HepG2 (cell line): ENCODE measurements around the gene CXCL8. TPM values are rescaled to one million over a fixed set of nuclear protein-coding genes. Genes with fewer than 3 reads are reported as not detected.

ENCODE experiments used
- ATAC-seq: fragments of 200-7000 bp; cut with Tn5 transposase; 3 replicates; pipeline ENCODE4 v1.9.1; 2020; ENCODE audit warnings: mild to moderate bottlenecking, moderate library complexity
- BruUV-seq: library from RNA; stranded (reverse); fragments of 400-500 nt; replicated peaks from 2 replicates; lab custom pipeline; 2021; lab: Mats Ljungman, UMichigan
- CTCF ChIA-PET: fragments of 300-600 bp; formaldehyde crosslinking; extraction: SDS; loops from one replicate; lab custom pipeline; 2021; ENCODE audit warnings: low total read pairs, inconsistent platforms, low intra/inter-chr PET ratio; lab: Yijun Ruan, JAX
- POLR2A ChIA-PET: fragments of 350-600 bp; sonication (Branson Sonifier 250); formaldehyde crosslinking; loops from one replicate; lab custom pipeline; 2020; ENCODE audit warnings: antibody characterized with exemption, inconsistent platforms; lab: Yijun Ruan, JAX
- DNase-seq: peaks from one replicate; pipeline ENCODE4 v3.0.0-alpha.2; 2015; ENCODE audit warnings: low spot score
- FAIRE-seq: peaks from 3 replicates; lab custom pipeline; 2011; peaks lifted over from hg19 to GRCh38; lab: Jason Lieb, UNC
- H2AFZ ChIP-seq: one replicate; pipeline ENCODE4 v1.6.1; 2011; ENCODE audit warnings: low read length, inconsistent platforms
- H3K27ac ChIP-seq: fragments of 300-600 bp; 3 replicates; pipeline ENCODE4 v1.8.0; 2011; ENCODE audit warnings: mixed run types, mild to moderate bottlenecking, mixed read lengths, low read length, inconsistent platforms; ENCODE audit not compliant: insufficient read depth; ENCODE audit errors: extremely low read length
- H3K27me3 ChIP-seq, 2 experiments: fragments of 200-600 bp in 1 of 2; 2 replicates in 1 of 2; 3 replicates in 1 of 2; pipeline versions ENCODE4 v1.6.0 to v1.8.0; 2011; ENCODE audit warnings: low read length in 2 of 2, mild to moderate bottlenecking in 2 of 2, moderate library complexity in 2 of 2, inconsistent platforms in 1 of 2; ENCODE audit not compliant: insufficient read depth in 2 of 2, control insufficient read depth in 1 of 2
- H3K36me3 ChIP-seq, 2 experiments: fragments of 200-600 bp in 1 of 2; replicated peaks in 1 of 2; 2 replicates in 1 of 2; 3 replicates in 1 of 2; pipeline versions ENCODE4 v1.5.1 to v1.8.0; 2011; ENCODE audit warnings: low read length in 2 of 2, inconsistent platforms in 1 of 2; ENCODE audit not compliant: insufficient read depth in 2 of 2, control insufficient read depth in 1 of 2
- H3K4me1 ChIP-seq: 2 replicates; pipeline ENCODE4 v1.5.1; 2012; ENCODE audit warnings: low read length, inconsistent platforms; ENCODE audit not compliant: insufficient read depth
- H3K4me2 ChIP-seq: 2 replicates; pipeline ENCODE4 v1.6.0; 2011; ENCODE audit warnings: low read depth, low read length, inconsistent platforms
- H3K4me3 ChIP-seq, 3 experiments: fragments of 200-600 bp in 1 of 3; sonication (generic), shearing (Covaris generic) in 1 of 3; replicated peaks in 1 of 3; 2 replicates each; pipeline ENCODE4 v1.5.1; 2011 to 2016; ENCODE audit warnings: low read length in 3 of 3, inconsistent platforms in 2 of 3, low read depth in 2 of 3, mild to moderate bottlenecking in 2 of 3, control low read depth in 1 of 3, mixed read lengths in 1 of 3; ENCODE audit not compliant: insufficient read depth in 1 of 3
- H3K79me2 ChIP-seq: one replicate; pipeline ENCODE4 v1.6.1; 2011; ENCODE audit warnings: low read length, inconsistent platforms; ENCODE audit not compliant: insufficient read depth
- H3K9ac ChIP-seq: 2 replicates; pipeline ENCODE4 v1.6.0; 2011; ENCODE audit warnings: mild to moderate bottlenecking, low read depth, low read length, inconsistent platforms; ENCODE audit not compliant: insufficient read depth
- H3K9me3 ChIP-seq: 2 replicates; pipeline ENCODE4 v1.5.1; 2012; ENCODE audit warnings: mild to moderate bottlenecking, low read length
- H4K20me1 ChIP-seq: 2 replicates; pipeline ENCODE4 v1.6.0; 2011; ENCODE audit warnings: inconsistent platforms, mild to moderate bottlenecking, low read length, moderate library complexity; ENCODE audit not compliant: insufficient read depth
- ARNT2 ChIP-seq: sonication (generic); formaldehyde crosslinking; IDR thresholded peaks from 2 replicates; pipeline ENCODE4 v1.8.0; 2022; ENCODE audit warnings: mild to moderate bottlenecking, low read depth, missing genetic modification reagents, moderate library complexity
- CHD4 ChIP-seq: fragments of 200-600 bp; sonication (generic); IDR thresholded peaks from 2 replicates; pipeline ENCODE4 v1.7.0; 2017; ENCODE audit warnings: mild to moderate bottlenecking, low read length, borderline replicate concordance
- GZF1 ChIP-seq: sonication (generic); formaldehyde crosslinking; IDR thresholded peaks from 2 replicates; pipeline ENCODE4 v1.5.1; 2020; ENCODE audit warnings: mild to moderate bottlenecking, missing genetic modification reagents
- HMG20B ChIP-seq: conservative IDR thresholded peaks from 2 replicates; pipeline ENCODE4 v1.6.1; 2016; ENCODE audit warnings: missing genetic modification reagents, missing compliant biosample characterization
- KLF9 ChIP-seq: IDR thresholded peaks from 2 replicates; pipeline ENCODE4 v1.6.1; 2016; ENCODE audit warnings: low read depth
- MAFG ChIP-seq: sonication (generic); formaldehyde crosslinking; IDR thresholded peaks from 2 replicates; pipeline ENCODE4 v1.5.1; 2020; ENCODE audit warnings: mild to moderate bottlenecking, missing genetic modification reagents
- NR3C1 ChIP-seq: sonication (generic); formaldehyde crosslinking; IDR thresholded peaks from 2 replicates; pipeline ENCODE4 v1.4.0; 2020; ENCODE audit warnings: missing genetic modification reagents
- SP140L ChIP-seq: sonication (generic); formaldehyde crosslinking; IDR thresholded peaks from 2 replicates; pipeline ENCODE4 v1.4.0; 2020; ENCODE audit warnings: missing genetic modification reagents, borderline replicate concordance
- TCF7L2 ChIP-seq: IDR thresholded peaks from 2 replicates; pipeline ENCODE4 v1.6.1; 2011; ENCODE audit warnings: mild to moderate bottlenecking, low read depth, low read length, moderate library complexity
- ZNF337 ChIP-seq: sonication (generic); formaldehyde crosslinking; IDR thresholded peaks from 2 replicates; pipeline ENCODE4 v1.5.1; 2020; ENCODE audit warnings: missing genetic modification reagents, low read depth, mild to moderate bottlenecking, borderline replicate concordance
- ZNF605 ChIP-seq: sonication (generic); formaldehyde crosslinking; IDR thresholded peaks from 2 replicates; pipeline ENCODE4 v1.8.0; 2022; ENCODE audit warnings: mild to moderate bottlenecking, missing genetic modification reagents
- ZNF792 ChIP-seq: IDR thresholded peaks from 2 replicates; pipeline ENCODE4 v1.6.1; 2016
- ZNF83 ChIP-seq: sonication (generic); formaldehyde crosslinking; IDR thresholded peaks from 2 replicates; pipeline ENCODE4 v1.4.0; 2020; ENCODE audit warnings: missing genetic modification reagents, mild to moderate bottlenecking, borderline replicate concordance
- WGBS: methylation state at CpG from one replicate; pipeline ENCODE4 v1.1.6; 2017; ENCODE audit warnings: low lambda C conversion rate; 5-methylcytosine and 5-hydroxymethylcytosine counted together
- in situ Hi-C: cut with HindIII; loops from 2 replicates; pipeline ENCODE4 v1.10.0; 2017; ENCODE audit warnings: low pct_unique_long_range_greater_than_20kb; ENCODE audit not compliant: extremely low pct_ligation_motif_present
- intact Hi-C: fragments of 100-400 bp; cut with micrococcal nuclease; formaldehyde crosslinking; loops from one replicate; pipeline ENCODE4 v1.10.0; 2022; ENCODE audit not compliant: unreplicated experiment
- polyA plus RNA-seq, 8 experiments: library from polyadenylated mRNA; depleted of rRNA in 3 of 8; stranded (reverse) in 7 of 8; unstranded in 1 of 8; fragments of >200 nt; fragmentation: Illumina TruSeq in 4 of 8; extraction: Trizol in 4 of 8; gene quantifications; 2 replicates each; pipeline versions ENCODE4 v1.2.1 to v1.2.3, GENCODE V29; 2011 to 2016; ENCODE audit warnings: low read depth in 4 of 8, missing spikeins in 1 of 8, mixed read lengths in 1 of 8; ENCODE audit not compliant: insufficient read depth in 1 of 8
- total RNA-seq, 5 experiments: library from RNA; depleted of rRNA; stranded (reverse); fragments of >200 nt; fragmentation: Illumina TruSeq; extraction: Trizol; gene quantifications; 2 replicates each; pipeline ENCODE4 v1.2.3, GENCODE V29; 2016; ENCODE audit warnings: low read depth in 1 of 5
- TF ChIP-seq, protein P1 (sequence below): IDR thresholded peaks from 2 replicates; pipeline ENCODE4 v1.6.1; 2012; ENCODE audit warnings: low read length, improper control_type of control experiment
- TF ChIP-seq, protein P2 (sequence below), 2 experiments: fragments of 450-650 bp in 1 of 2; sonication (generic) in 1 of 2; formaldehyde crosslinking; IDR thresholded peaks; 2 replicates each; pipeline versions ENCODE4 v1.5.0 to v1.8.0; 2020 to 2022; ENCODE audit warnings: mild to moderate bottlenecking in 1 of 2, missing genetic modification reagents in 1 of 2

Gene CXCL8
- total and polyA plus RNA-seq, 2 of the 13 experiments (the other 11 are each of a cell fraction or from before 2014, with no cell fraction given) = 1.8 to 7.8 TPM

DNA sequence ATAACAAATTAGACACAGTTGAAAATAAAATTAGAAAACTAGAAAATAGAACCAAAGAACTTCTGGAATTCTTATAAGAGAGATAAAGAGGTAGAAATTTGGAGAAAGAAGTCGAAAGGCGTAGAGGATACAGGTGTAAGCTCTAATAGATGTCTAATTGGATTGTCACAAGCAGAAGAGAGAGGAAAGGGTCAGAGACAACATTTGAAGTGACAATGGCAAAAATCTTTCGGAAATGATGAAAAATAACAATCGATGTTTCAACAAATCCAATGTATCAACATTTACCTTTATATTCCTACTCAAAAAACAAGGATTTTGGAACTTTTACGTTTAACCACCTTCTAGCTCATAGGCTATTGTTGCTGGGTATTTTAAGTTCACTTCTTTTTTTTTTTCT lies 3.8 kb downstream of the CXCL8 start:
- DNase-seq (no peak), ATAC-seq (no peak), FAIRE-seq (no peak)
- H3K9me3 ChIP-seq = no peaks in the 10 kb centered on the region
- no peaks in the 10 kb centered on the region for H3K4me1 ChIP-seq
- H2AFZ ChIP-seq = no peak overlapping the region
- in situ Hi-C loops = no loop called here
- ChIA-PET POLR2A (no interaction called here), CTCF (no interaction called here)
- H4K20me1 ChIP-seq = no peaks in the 10 kb centered on the region
- TF ChIP-seq GZF1 (CRISPR knock-in tag) (no peak), SP140L (CRISPR knock-in tag) (no peak), CHD4 (no peak), ZNF792 (CRISPR knock-in tag) (no peak), MAFG (CRISPR knock-in tag) (no peak)
- 28% methylated on average over 5 of the region's 5 CpGs for WGBS
- no peak overlapping the region for H3K27ac ChIP-seq
- no peaks in the 10 kb centered on the region for H3K27me3 ChIP-seq
- no peaks in the 10 kb centered on the region for H3K79me2 ChIP-seq
- intact Hi-C loops = no loop called here
- BruUV-seq = no TSS peak
- H3K4me3 ChIP-seq = no peak overlapping the region
- H3K36me3 ChIP-seq = no peaks in the 10 kb centered on the region
- no peak overlapping the region for H3K4me2 ChIP-seq
- no peak overlapping the region for H3K9ac ChIP-seq

DNA sequence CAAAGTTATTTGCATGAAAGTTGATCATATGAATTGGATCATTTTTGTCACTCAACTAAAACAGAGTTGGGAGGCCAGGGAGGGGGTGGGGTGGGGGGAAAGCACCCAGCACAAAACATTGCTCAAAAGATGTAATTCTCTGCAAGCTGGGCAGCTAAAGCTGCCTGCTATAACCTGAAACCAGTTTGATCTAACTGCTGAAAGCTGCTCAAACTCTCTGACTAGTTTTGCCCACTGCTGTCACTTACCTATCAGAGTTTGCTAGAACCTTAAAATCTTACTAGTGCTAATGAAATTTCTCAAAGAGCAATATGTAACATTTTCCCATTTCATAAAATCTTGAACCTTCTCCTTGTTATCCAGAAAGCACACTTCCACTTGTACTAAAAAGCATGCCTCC lies 10.4 kb downstream of the CXCL8 start:
- in situ Hi-C loops = no loop called here
- DNase-seq = no peak
- CTCF ChIA-PET = no interaction called here
- Histone ChIP-seq H3K79me2 (no peaks in the 10 kb centered on the region), H3K36me3 (no peaks in the 10 kb centered on the region), H3K27ac (no peak overlapping the region)
- POLR2A ChIA-PET = no interaction called here
- BruUV-seq = no TSS peak
- TF ChIP-seq, protein P1, sequence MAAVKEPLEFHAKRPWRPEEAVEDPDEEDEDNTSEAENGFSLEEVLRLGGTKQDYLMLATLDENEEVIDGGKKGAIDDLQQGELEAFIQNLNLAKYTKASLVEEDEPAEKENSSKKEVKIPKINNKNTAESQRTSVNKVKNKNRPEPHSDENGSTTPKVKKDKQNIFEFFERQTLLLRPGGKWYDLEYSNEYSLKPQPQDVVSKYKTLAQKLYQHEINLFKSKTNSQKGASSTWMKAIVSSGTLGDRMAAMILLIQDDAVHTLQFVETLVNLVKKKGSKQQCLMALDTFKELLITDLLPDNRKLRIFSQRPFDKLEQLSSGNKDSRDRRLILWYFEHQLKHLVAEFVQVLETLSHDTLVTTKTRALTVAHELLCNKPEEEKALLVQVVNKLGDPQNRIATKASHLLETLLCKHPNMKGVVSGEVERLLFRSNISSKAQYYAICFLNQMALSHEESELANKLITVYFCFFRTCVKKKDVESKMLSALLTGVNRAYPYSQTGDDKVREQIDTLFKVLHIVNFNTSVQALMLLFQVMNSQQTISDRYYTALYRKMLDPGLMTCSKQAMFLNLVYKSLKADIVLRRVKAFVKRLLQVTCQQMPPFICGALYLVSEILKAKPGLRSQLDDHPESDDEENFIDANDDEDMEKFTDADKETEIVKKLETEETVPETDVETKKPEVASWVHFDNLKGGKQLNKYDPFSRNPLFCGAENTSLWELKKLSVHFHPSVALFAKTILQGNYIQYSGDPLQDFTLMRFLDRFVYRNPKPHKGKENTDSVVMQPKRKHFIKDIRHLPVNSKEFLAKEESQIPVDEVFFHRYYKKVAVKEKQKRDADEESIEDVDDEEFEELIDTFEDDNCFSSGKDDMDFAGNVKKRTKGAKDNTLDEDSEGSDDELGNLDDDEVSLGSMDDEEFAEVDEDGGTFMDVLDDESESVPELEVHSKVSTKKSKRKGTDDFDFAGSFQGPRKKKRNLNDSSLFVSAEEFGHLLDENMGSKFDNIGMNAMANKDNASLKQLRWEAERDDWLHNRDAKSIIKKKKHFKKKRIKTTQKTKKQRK = no peak
- TF ChIP-seq NR3C1 (CRISPR knock-in tag) = no peak
- TF ChIP-seq, protein P2, sequence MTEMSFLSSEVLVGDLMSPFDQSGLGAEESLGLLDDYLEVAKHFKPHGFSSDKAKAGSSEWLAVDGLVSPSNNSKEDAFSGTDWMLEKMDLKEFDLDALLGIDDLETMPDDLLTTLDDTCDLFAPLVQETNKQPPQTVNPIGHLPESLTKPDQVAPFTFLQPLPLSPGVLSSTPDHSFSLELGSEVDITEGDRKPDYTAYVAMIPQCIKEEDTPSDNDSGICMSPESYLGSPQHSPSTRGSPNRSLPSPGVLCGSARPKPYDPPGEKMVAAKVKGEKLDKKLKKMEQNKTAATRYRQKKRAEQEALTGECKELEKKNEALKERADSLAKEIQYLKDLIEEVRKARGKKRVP (CRISPR knock-in tag; IDR thresholded peaks at IDR 0.05) = no peak
- TF ChIP-seq KLF9 (CRISPR knock-in tag) = no peak
- no peak for TF ChIP-seq ARNT2 (CRISPR knock-in tag)
- no peak for TF ChIP-seq ZNF83 (CRISPR knock-in tag)
- TF ChIP-seq ZNF337 (CRISPR knock-in tag) = no peak
- no peak for TF ChIP-seq HMG20B (CRISPR knock-in tag)
- TF ChIP-seq ZNF605 = no peak
- no peak for TF ChIP-seq TCF7L2
- TF ChIP-seq, all 625 proteins: peak for 0
- H3K9me3 ChIP-seq = no peaks in the 10 kb centered on the region
- no peaks in the 10 kb centered on the region for H3K4me1 ChIP-seq
- H3K4me2 ChIP-seq = no peak overlapping the region
- H3K9ac ChIP-seq = no peak overlapping the region
- no peak overlapping the region for H3K4me3 ChIP-seq
- H2AFZ ChIP-seq = no peak overlapping the region
- no peak for FAIRE-seq
- no peaks in the 10 kb centered on the region for H4K20me1 ChIP-seq
- intact Hi-C loops = no loop called here
- no peak for ATAC-seq
- H3K27me3 ChIP-seq = no peaks in the 10 kb centered on the region; a peak in 1 of 5 replicates
